Chondrocyte (in vitro differentiated cells): ENCODE measurements around the gene EMD. TPM values are rescaled to one million over a fixed set of nuclear protein-coding genes. Genes with fewer than 3 reads are reported as not detected.

Source experiments
- total RNA-seq: library from RNA; stranded (reverse); gene quantifications from 3 replicates; pipeline ENCODE4 v1.2.1, GENCODE V29; 2021

Gene EMD
- total RNA-seq, 1 donor from 2014 or later = 81.1 TPM

Other genes with a start within 250 kb of the EMD start
- gene OPN1LW, start 235.1 kb upstream of the EMD start, total RNA-seq = not detected in 3 replicates
- gene OPN1MW, start 196.7 kb upstream of the EMD start, total RNA-seq = not detected in 3 replicates
- gene OPN1MW2, start 159.5 kb upstream of the EMD start, total RNA-seq = not detected in 3 replicates
- not detected in 3 replicates for gene OPN1MW3, start 121.7 kb upstream of the EMD start, total RNA-seq
- gene TEX28, start 84.2 kb upstream of the EMD start, total RNA-seq = not detected in 3 replicates
- not detected in 3 replicates for gene TKTL1, start 83.5 kb upstream of the EMD start, total RNA-seq
- 1,923 to 4,327 TPM (median 4,325 TPM) in 3 replicates for gene FLNA, start 4.7 kb upstream of the EMD start, total RNA-seq
- gene RPL10, start 19.1 kb downstream of the EMD start, total RNA-seq = 1,847 to 2,160 TPM (median 2,120 TPM) in 3 replicates
- gene DNASE1L1, start 30.0 kb downstream of the EMD start, total RNA-seq = 39.4 to 44.5 TPM (median 40.8 TPM) in 3 replicates
- 33.4 to 39.1 TPM (median 38.7 TPM) in 3 replicates for gene TAFAZZIN, start 32.2 kb downstream of the EMD start, total RNA-seq
- gene ATP6AP1, start 49.4 kb downstream of the EMD start, total RNA-seq = 132 to 139 TPM (median 136 TPM) in 3 replicates
- 147 to 159 TPM (median 152 TPM) in 3 replicates for gene GDI1, start 57.9 kb downstream of the EMD start, total RNA-seq
- 98.3 to 108 TPM (median 106 TPM) in 3 replicates for gene FAM50A, start 64.8 kb downstream of the EMD start, total RNA-seq
- 187 to 212 TPM (median 205 TPM) in 3 replicates for gene PLXNA3, start 79.0 kb downstream of the EMD start, total RNA-seq
- 17.7 to 25.4 TPM (median 19.8 TPM) in 3 replicates for gene LAGE3, start 100.0 kb downstream of the EMD start, total RNA-seq
- gene UBL4A, start 107.3 kb downstream of the EMD start, total RNA-seq = 20.8 to 21.2 TPM (median 20.8 TPM) in 3 replicates
- 26.8 to 28.9 TPM (median 28.9 TPM) in 3 replicates for gene SLC10A3, start 111.3 kb downstream of the EMD start, total RNA-seq
- gene FAM3A, start 136.9 kb downstream of the EMD start, total RNA-seq = 35.7 to 38.5 TPM (median 36.5 TPM) in 3 replicates
- 63.9 to 165 TPM (median 67.6 TPM) in 3 replicates for gene G6PD, start 167.6 kb downstream of the EMD start, total RNA-seq
- gene IKBKG, start 168.3 kb downstream of the EMD start, total RNA-seq = 21.6 to 28.3 TPM (median 22.4 TPM) in 3 replicates
- not detected in 3 replicates for gene CTAG1A, start 205.8 kb downstream of the EMD start, total RNA-seq
- gene CTAG1B, start 240.0 kb downstream of the EMD start, total RNA-seq = not detected in 3 replicates